ENCODE measurements around the gene SNAPIN.

- no peak for TF ChIP-seq CTCF (IDR thresholded peaks at IDR 0.05; ENCODE audit: low read depth, low read length)
- TF ChIP-seq POLR2A (IDR thresholded peaks at IDR 0.05; ENCODE audit: extremely low read depth, insufficient read length) = no peak
- no peak for TF ChIP-seq MAX (IDR thresholded peaks at IDR 0.05; ENCODE audit: low read depth, low read length)
- no peak for TF ChIP-seq MYC (IDR thresholded peaks at IDR 0.05; ENCODE audit: low read depth, low read length)
Observed at GRCh38 chr1:153698923-153699714, 40.6 kb downstream of the SNAPIN start.
